Calu3 (cell line): Measurements from ENCODE around the gene SOCS1. TPM values are rescaled to one million over a fixed set of nuclear protein-coding genes. Genes with fewer than 3 reads are reported as not detected.
"Not testable (repeated sequence)": the region's sequence is repeated elsewhere in the genome, so short reads cannot be mapped to it uniquely, and the experiment has no call there.

ENCODE experiments used
- BruUV-seq: library from RNA; stranded (reverse); fragments of 400-500 nt; replicated peaks from 2 replicates; lab custom pipeline; 2021; lab: Mats Ljungman, UMichigan
- CTCF ChIA-PET: fragments of 300-600 bp; sonication (Branson Sonifier 250); formaldehyde crosslinking; loops from one replicate; lab custom pipeline; 2022; ENCODE audit warnings: antibody characterized with exemption; lab: Charles Lee
- DNase-seq: peaks from one replicate; pipeline ENCODE4 v3.0.0; 2022
- H3K27ac Mint-ChIP-seq: one replicate; pipeline ENCODE4 v1.8.0; 2022; ENCODE audit warnings: mixed read lengths; ENCODE audit not compliant: unreplicated experiment
- H3K27me3 Mint-ChIP-seq: one replicate; pipeline ENCODE4 v1.8.0; 2022; ENCODE audit warnings: mixed read lengths; ENCODE audit not compliant: unreplicated experiment
- H3K36me3 Mint-ChIP-seq: one replicate; pipeline ENCODE4 v1.8.0; 2022; ENCODE audit warnings: mild to moderate bottlenecking, moderate library complexity, mixed read lengths; ENCODE audit not compliant: insufficient read depth, unreplicated experiment
- H3K4me1 Mint-ChIP-seq: one replicate; pipeline ENCODE4 v1.8.0; 2022; ENCODE audit warnings: mild to moderate bottlenecking, low read depth, mixed read lengths; ENCODE audit not compliant: unreplicated experiment
- H3K4me3 Mint-ChIP-seq: one replicate; pipeline ENCODE4 v1.8.0; 2022; ENCODE audit warnings: mild to moderate bottlenecking, low read depth, moderate library complexity, mixed read lengths; ENCODE audit not compliant: unreplicated experiment
- H3K9me3 Mint-ChIP-seq: one replicate; pipeline ENCODE4 v1.8.0; 2022; ENCODE audit warnings: low read depth, mixed read lengths; ENCODE audit not compliant: unreplicated experiment
- CTCF ChIP-seq: fragments of 200-600 bp; IDR thresholded peaks from one replicate; pipeline ENCODE4 v1.8.0; 2022; ENCODE audit warnings: antibody characterized with exemption; ENCODE audit not compliant: unreplicated experiment
- intact Hi-C: fragments of 100-400 bp; cut with micrococcal nuclease; formaldehyde crosslinking; loops from one replicate; pipeline ENCODE4 v1.10.0; 2022; ENCODE audit not compliant: unreplicated experiment
- total RNA-seq: library from RNA; stranded (reverse); gene quantifications from 2 replicates; pipeline ENCODE4 v1.2.3, GENCODE V29; 2022

SOCS1 gene
- total RNA-seq, 1 experiment from 2014 or later, result 4.8 TPM

- Mint-ChIP-seq H3K36me3 (peaks cover 5% of the 10 kb centered on the region), H3K27ac (no peak overlapping the region), H3K9me3 (no peaks in the 10 kb centered on the region), H3K4me3 (no peak overlapping the region), H3K4me1 (peaks cover 23% of the 10 kb centered on the region), H3K27me3 (peaks cover 4% of the 10 kb centered on the region)
- CTCF ChIA-PET, result interaction anchor here (0.7 to 1.9 kb wide), 2 partner anchors 16 to 46 kb away, joined by 3 to 4 read pairs; partner anchors contain the start of gene SOCS1
- no peak for DNase-seq
- BruUV-seq, result no TSS peak
- intact Hi-C loops, result no loop called here
- TF ChIP-seq CTCF, result no peak
These were observed 45.9 kb upstream of the SOCS1 start for GRCh38 chr16:11301645-11302501.

- no peaks in the 10 kb centered on the region for H3K27me3 Mint-ChIP-seq
- BruUV-seq, result no TSS peak
- CTCF ChIA-PET, result no interaction called here
- H3K36me3 Mint-ChIP-seq, result peaks cover 5% of the 10 kb centered on the region
- H3K4me3 Mint-ChIP-seq, result no peak overlapping the region
- intact Hi-C loops, result no loop called here
- H3K9me3 Mint-ChIP-seq, result no peaks in the 10 kb centered on the region
- DNase-seq, result no peak
- no peak for TF ChIP-seq CTCF
- peaks cover 24% of the 10 kb centered on the region for H3K4me1 Mint-ChIP-seq
- no peak overlapping the region for H3K27ac Mint-ChIP-seq
These were observed 44.5 kb upstream of the SOCS1 start for GRCh38 chr16:11300560-11300892.

GRCh38 chr16:11299865-11300559, 44.0 kb upstream of the SOCS1 start:
- Mint-ChIP-seq H3K4me3 (no peak overlapping the region), H3K36me3 (peaks cover 5% of the 10 kb centered on the region), H3K27ac (no peak overlapping the region), H3K9me3 (no peaks in the 10 kb centered on the region), H3K27me3 (no peaks in the 10 kb centered on the region), H3K4me1 (peaks cover 24% of the 10 kb centered on the region)
- TF ChIP-seq CTCF, result no peak
- no TSS peak for BruUV-seq
- no peak for DNase-seq
- CTCF ChIA-PET, result interaction anchor here (0.6 kb wide), 1 partner anchor 561 kb away, joined by 3 read pairs; no protein-coding TSS in a partner anchor
- intact Hi-C loops, result loop anchor here (5.0 kb wide), 1 partner anchor 43 kb away; the partner anchor contains the start of gene SOCS1

GRCh38 chr16:11298950-11299547, 43.0 kb upstream of the SOCS1 start:
- H3K27me3 Mint-ChIP-seq, H3K36me3 Mint-ChIP-seq, CTCF ChIA-PET, BruUV-seq, H3K4me3 Mint-ChIP-seq, H3K9me3 Mint-ChIP-seq, H3K27ac Mint-ChIP-seq, DNase-seq: not testable (repeated sequence)
- intact Hi-C loops, result loop anchor here (5.0 kb wide), 1 partner anchor 42 kb away; the partner anchor contains the start of gene SOCS1
- H3K4me1 Mint-ChIP-seq, result peaks cover 24% of the 10 kb centered on the region
